ENCODE results near the gene LSM6.

The LSM6 gene

DNA sequence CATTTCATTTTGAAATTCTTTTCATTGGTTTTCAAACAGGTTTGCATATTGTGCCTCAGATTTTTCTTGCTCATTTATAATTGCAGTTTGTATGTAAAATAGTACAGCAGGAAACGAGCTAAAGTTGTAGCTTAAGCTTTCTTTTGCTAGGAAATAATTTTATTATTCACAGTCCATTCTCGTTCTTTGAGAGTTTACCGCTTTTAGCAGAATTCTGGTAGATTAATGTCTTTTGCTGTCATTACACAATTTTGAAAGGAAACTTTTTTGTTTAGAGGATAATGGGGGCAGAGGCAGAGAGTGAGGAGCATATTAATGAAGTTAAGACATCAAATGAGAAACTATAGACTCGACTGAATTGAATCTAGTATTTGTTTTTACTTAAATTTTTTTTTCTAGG is 10.5 kb downstream of the LSM6 start:
- DNase-seq (ENCODE audit: low read depth in 2 of 2): no peak

DNA sequence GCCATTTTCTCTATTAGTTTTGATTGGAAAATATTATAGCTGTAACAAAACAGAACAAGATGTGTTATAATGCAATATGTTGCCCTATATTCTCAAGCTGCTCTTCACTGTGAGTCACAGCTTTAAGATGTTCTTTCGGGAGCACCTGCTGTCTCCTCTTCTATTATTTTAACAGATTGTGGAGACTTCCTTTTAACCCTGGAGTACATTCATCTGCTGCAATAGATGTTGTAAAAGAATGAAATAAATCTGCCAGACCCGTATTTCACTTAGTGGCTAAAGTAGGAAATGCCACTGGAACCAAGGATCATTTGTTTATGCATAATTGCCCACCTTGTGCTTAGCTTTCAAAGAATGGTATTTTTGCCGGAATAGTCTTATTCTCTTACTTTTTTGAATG is 11.1 kb downstream of the LSM6 start:
- DNase-seq (ENCODE audit: low read depth in 2 of 2): no peak

DNA sequence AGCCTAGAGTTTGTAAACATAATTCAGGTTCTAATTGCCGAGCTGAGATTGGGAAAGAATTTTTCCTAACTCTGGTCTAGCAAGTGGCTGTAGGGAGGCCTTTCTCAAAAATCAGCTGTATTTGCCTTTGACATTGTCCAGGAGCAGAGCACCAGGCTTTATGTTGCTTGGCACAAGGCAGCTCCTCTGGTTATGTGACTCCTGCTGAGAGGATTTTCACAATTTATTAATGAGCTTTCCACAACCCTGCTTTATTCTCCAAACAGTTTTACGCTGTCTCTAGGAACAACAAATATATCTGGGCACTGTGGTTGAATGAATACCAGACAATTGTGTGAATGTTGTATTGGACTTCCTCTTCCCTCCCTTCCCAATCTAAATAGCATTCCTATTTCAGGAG is 14.9 kb downstream of the LSM6 start:
- DNase-seq (ENCODE audit: low read depth in 2 of 2): no peak

GRCh38 chr4:146191766-146192458 is 16.4 kb downstream of the LSM6 start:
- DNase-seq (ENCODE audit: low read depth in 2 of 2): no peak

GRCh38 chr4:146193628-146194027 is 18.1 kb downstream of the LSM6 start:
- no peak for DNase-seq (ENCODE audit: low read depth in 2 of 2)

GRCh38 chr4:146194212-146194611 is 18.7 kb downstream of the LSM6 start:
- no peak for DNase-seq (ENCODE audit: low read depth in 2 of 2)

GRCh38 chr4:146202665-146203064 is 27.1 kb downstream of the LSM6 start:
- no peak for DNase-seq (ENCODE audit: low read depth in 2 of 2)

DNA sequence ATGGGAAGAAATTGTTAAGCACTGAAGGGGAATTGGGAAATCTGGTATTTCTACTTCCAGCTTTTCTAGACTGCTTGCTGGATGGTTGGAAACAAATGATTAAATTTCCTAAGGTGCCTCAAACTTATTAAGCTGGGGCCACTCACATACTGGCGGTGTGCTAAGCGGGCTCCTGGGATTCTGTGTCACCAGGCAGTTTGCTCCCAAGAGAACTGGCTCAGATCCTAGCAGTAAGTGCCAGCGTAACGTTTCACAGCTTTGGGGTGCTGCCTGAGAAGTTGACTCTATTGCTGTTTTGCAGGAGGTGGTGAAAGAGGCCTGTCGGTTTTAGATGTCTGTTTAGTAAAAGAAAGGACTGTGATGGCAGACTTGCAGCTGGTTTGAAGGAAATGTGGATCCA is 31.9 kb downstream of the LSM6 start:
- DNase-seq (ENCODE audit: low read depth in 2 of 2): no peak

- DNase-seq (ENCODE audit: low read depth in 2 of 2): no peak
These were observed 35.4 kb downstream of the LSM6 start for GRCh38 chr4:146210890-146211289.

- no peak for DNase-seq (ENCODE audit: low read depth in 2 of 2)
These were observed 35.9 kb downstream of the LSM6 start for GRCh38 chr4:146211440-146211839.

- DNase-seq (ENCODE audit: low read depth in 2 of 2): no peak
These were observed 37.3 kb downstream of the LSM6 start for GRCh38 chr4:146212781-146213180.

GRCh38 chr4:146214238-146214637 is 38.7 kb downstream of the LSM6 start, which contains the start of gene REELD1:
REELD1 (plus strand) TSS chr4:146214538; CDS start chr4:146216953, 2,415 bp downstream.
- DNase-seq (ENCODE audit: low read depth in 2 of 2): no peak

GRCh38 chr4:146222313-146222712 is 46.8 kb downstream of the LSM6 start:
- no peak for DNase-seq (ENCODE audit: low read depth in 2 of 2)

GRCh38 chr4:146224326-146224966 is 48.9 kb downstream of the LSM6 start:
- DNase-seq (ENCODE audit: low read depth in 2 of 2): no peak

DNA sequence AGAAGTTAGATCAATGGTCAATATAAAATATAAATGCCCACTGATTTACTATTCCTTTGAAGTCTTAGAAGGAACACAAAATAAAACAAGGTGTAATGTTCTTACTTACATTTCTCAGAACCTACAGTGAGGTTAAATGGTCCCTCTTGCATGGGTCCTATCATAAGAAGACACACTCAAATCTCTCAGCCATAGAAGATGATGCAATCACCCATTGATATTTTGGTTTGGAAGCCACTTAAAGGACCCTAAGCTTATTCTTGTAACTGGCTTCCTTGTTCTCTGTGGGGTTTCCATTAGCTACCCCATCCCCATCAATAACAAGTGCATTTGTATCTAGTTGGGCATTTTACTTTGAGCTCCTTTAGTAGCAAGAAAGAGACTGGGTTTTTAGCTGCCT is 53.9 kb downstream of the LSM6 start:
- DNase-seq (ENCODE audit: low read depth in 2 of 2): no peak

DNA sequence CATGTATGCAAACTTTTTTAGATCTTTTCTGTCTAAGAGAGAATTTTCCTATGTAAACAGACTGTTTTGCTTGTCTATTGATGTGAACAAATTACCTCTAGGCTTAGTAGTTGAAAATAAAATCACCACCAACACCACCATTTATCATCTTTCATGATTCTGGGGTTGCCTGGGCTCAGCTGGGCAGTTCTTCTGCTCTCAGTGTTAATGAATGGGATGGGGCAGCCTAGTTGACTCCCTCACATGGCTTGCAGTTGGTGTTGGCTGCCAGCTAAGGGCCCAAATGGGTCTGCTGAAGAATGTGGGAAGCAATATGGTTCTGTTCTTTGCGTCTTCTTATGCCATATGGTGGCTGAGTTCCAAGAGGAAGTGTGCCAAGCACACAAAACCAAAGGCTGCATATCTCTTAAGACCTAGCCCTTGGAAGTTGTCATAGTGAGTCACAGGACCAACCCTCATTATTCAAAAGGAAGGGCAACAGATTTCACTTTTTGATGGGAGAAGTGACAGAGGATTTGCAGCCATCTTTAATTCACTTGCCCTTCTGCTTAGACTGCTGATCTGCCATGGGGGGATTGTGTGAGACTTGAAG is 56.7 kb downstream of the LSM6 start:
- DNase-seq (ENCODE audit: low read depth in 2 of 2): no peak

DNA sequence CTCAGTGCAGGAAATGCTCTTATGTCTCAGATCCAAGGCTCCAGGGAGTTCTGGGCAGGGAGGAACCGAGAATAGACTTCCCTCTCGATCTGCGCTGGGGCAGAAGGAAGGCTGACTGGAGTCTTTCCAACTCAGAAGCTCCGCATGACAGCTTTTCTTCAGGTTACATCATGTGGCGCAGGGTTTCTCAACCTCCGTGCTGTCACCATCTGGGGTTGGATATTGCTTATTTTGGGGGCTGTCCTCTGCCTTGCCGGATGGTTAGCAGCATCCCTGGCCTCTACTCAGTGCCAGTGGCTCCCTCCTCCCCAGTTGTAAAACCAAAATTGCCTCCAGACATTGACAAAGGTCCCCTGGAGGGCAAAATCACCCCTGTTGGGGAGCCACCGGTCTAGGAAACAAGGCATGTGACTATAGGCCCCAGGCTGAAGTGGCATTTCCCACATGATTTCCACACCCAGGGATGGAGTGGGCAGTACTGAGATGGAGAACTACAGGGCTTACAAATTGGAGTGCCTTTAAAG is 60.2 kb downstream of the LSM6 start:
- DNase-seq (ENCODE audit: low read depth in 2 of 2): no peak

- no peak for DNase-seq (ENCODE audit: low read depth in 2 of 2)
These were observed 60.7 kb downstream of the LSM6 start for GRCh38 chr4:146236216-146236615.

- DNase-seq (ENCODE audit: low read depth in 2 of 2): no peak
These were observed 61.6 kb downstream of the LSM6 start for GRCh38 chr4:146237092-146237491.

GRCh38 chr4:146238107-146238506 is 62.6 kb downstream of the LSM6 start:
- DNase-seq (ENCODE audit: low read depth in 2 of 2): no peak
